Hepatocyte (in vitro differentiated cells): ENCODE data around the gene IL15RA.

Source experiments
- EZH2 ChIP-seq: fragments of 200-600 bp; sonication (generic); IDR thresholded peaks from 2 replicates; pipeline ENCODE4 v1.6.1; 2016; ENCODE audit warnings: antibody characterized with exemption, mild to moderate bottlenecking, borderline replicate concordance
- TF ChIP-seq, protein P1 (sequence below): fragments of 200-600 bp; sonication (generic); IDR thresholded peaks from 2 replicates; pipeline ENCODE4 v1.5.1; 2016; ENCODE audit warnings: antibody characterized with exemption, mild to moderate bottlenecking; ENCODE audit not compliant: poor library complexity

DNA sequence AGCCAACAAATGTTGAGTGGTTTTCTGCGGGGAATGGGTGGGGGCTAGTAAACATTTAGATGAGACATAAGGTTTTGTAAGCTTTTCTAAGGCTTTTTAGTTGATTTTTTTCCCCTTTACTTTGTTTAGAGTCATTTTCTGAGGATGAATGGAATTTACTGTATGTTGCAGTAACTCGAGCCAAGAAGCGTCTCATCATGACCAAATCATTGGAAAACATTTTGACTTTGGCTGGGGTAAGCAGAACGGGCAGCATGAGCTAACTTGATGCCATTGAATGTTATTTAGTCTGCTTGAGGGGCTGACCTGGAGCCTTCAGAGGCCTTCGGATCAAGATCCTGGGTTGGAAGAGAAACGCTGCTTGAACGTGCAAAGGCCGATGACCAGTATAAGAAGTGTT, 50.0 kb downstream of the IL15RA start:
- TF ChIP-seq, protein P1, sequence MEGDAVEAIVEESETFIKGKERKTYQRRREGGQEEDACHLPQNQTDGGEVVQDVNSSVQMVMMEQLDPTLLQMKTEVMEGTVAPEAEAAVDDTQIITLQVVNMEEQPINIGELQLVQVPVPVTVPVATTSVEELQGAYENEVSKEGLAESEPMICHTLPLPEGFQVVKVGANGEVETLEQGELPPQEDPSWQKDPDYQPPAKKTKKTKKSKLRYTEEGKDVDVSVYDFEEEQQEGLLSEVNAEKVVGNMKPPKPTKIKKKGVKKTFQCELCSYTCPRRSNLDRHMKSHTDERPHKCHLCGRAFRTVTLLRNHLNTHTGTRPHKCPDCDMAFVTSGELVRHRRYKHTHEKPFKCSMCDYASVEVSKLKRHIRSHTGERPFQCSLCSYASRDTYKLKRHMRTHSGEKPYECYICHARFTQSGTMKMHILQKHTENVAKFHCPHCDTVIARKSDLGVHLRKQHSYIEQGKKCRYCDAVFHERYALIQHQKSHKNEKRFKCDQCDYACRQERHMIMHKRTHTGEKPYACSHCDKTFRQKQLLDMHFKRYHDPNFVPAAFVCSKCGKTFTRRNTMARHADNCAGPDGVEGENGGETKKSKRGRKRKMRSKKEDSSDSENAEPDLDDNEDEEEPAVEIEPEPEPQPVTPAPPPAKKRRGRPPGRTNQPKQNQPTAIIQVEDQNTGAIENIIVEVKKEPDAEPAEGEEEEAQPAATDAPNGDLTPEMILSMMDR: no peak
- no peak for TF ChIP-seq EZH2
